Natural killer cell treated with Interleukin-12 subunit alpha and Interleukin-12 subunit beta and Interleukin-15 and Interleukin-18, amount 100 ng/mL, for 72 hours (primary cell): ENCODE measurements around the gene C2CD4C. TPM values are rescaled to one million over a fixed set of nuclear protein-coding genes. Genes with fewer than 3 reads are reported as not detected.
"Not testable (repeated sequence)": the region's sequence is repeated elsewhere in the genome, so short reads cannot be mapped to it uniquely, and the experiment has no call there.

Experiments used
- ATAC-seq, 2 donors: fragments of 150-1000 bp; cut with Tn5 transposase in 1 of 2; sonication (Bioruptor Pico), chemical (Tn5 transposase) in 1 of 2; 2 replicates each; pipeline ENCODE4 v1.10.0; 2021
- DNase-seq: peaks from one replicate; pipeline ENCODE4 v3.0.0; 2022; ENCODE audit warnings: low spot score
- H3K27ac Mint-ChIP-seq, 2 donors: 1 replicate in 1 of 2; 2 replicates in 1 of 2; pipeline ENCODE4 v1.8.0; 2022; ENCODE audit warnings: mixed read lengths in 2 of 2, mild to moderate bottlenecking in 1 of 2, moderate library complexity in 1 of 2
- H3K27me3 Mint-ChIP-seq, 2 donors: 1 replicate in 1 of 2; 2 replicates in 1 of 2; pipeline ENCODE4 v1.8.0; 2022; ENCODE audit warnings: mixed read lengths in 2 of 2
- H3K36me3 Mint-ChIP-seq: one replicate; pipeline ENCODE4 v1.8.0; 2022; ENCODE audit warnings: mixed read lengths
- H3K4me1 Mint-ChIP-seq, 2 donors: 1 replicate in 1 of 2; 2 replicates in 1 of 2; pipeline ENCODE4 v1.8.0; 2022; ENCODE audit warnings: low read depth in 2 of 2, mixed read lengths in 2 of 2, mild to moderate bottlenecking in 1 of 2
- H3K4me3 Mint-ChIP-seq: one replicate; pipeline ENCODE4 v1.8.0; 2022; ENCODE audit warnings: mixed read lengths
- H3K9me3 Mint-ChIP-seq: 2 replicates; pipeline ENCODE4 v1.8.0; 2022; ENCODE audit warnings: mixed read lengths
- total RNA-seq, 2 donors: library from RNA; stranded (reverse); gene quantifications; one replicate each; pipeline ENCODE4 v1.2.3, GENCODE V29; 2022

The C2CD4C gene
- total RNA-seq, 2 donors from 2014 or later, result not detected

- peaks cover 12% of the 10 kb centered on the region for H3K9me3 Mint-ChIP-seq
- DNase-seq (no peak), ATAC-seq (no peak)
- H3K36me3 Mint-ChIP-seq, result peaks cover 10% of the 10 kb centered on the region
- H3K27me3 Mint-ChIP-seq, result peaks cover 2 to 3% of the 10 kb centered on the region in 2 donors
- H3K27ac Mint-ChIP-seq, result peak overlapping the region; percentile 1 to 67
- H3K4me3 Mint-ChIP-seq, result no peak overlapping the region
- H3K4me1 Mint-ChIP-seq, result peaks cover 12 to 19% of the 10 kb centered on the region in 2 donors
These were observed 16.5 kb downstream of the C2CD4C start for GRCh38 chr19:392375-392970.

GRCh38 chr19:391726-392374, 17.1 kb downstream of the C2CD4C start:
- H3K27ac Mint-ChIP-seq, result peak overlapping the region in 1 of 2 donors; percentile 21
- DNase-seq (no peak), ATAC-seq (no peak)

GRCh38 chr19:391207-391557, 17.8 kb downstream of the C2CD4C start:
- Mint-ChIP-seq H3K27me3 (peaks cover 6 to 10% of the 10 kb centered on the region in 2 donors), H3K4me3 (no peak overlapping the region), H3K27ac (no peak overlapping the region), H3K36me3 (peaks cover 10% of the 10 kb centered on the region), H3K4me1 (peaks cover 12 to 19% of the 10 kb centered on the region in 2 donors), H3K9me3 (peaks cover 12% of the 10 kb centered on the region)
- DNase-seq, result no peak
- ATAC-seq, result no peak

More at GRCh38 chr19:391726-392374, 17.1 kb downstream of the C2CD4C start:
- peaks cover 12% of the 10 kb centered on the region for H3K9me3 Mint-ChIP-seq
- peaks cover 4 to 7% of the 10 kb centered on the region in 2 donors for H3K27me3 Mint-ChIP-seq
- H3K4me1 Mint-ChIP-seq, result peaks cover 12 to 19% of the 10 kb centered on the region in 2 donors
- H3K36me3 Mint-ChIP-seq, result peaks cover 10% of the 10 kb centered on the region
- H3K4me3 Mint-ChIP-seq, result no peak overlapping the region

- peak in 1 of 2 donors; percentile 9 for ATAC-seq
- H3K9me3 Mint-ChIP-seq, result peaks cover 9% of the 10 kb centered on the region
- no peak overlapping the region for H3K27ac Mint-ChIP-seq
These were observed 18.4 kb downstream of the C2CD4C start for GRCh38 chr19:390386-391206.

GRCh38 chr19:389935-390289, 19.0 kb downstream of the C2CD4C start:
- Mint-ChIP-seq H3K36me3 (peaks cover 6% of the 10 kb centered on the region), H3K4me1 (peaks cover 7 to 13% of the 10 kb centered on the region in 2 donors), H3K27me3 (peaks cover 11 to 17% of the 10 kb centered on the region in 2 donors), H3K9me3 (peaks cover 5% of the 10 kb centered on the region), H3K4me3 (no peak overlapping the region), H3K27ac (no peak overlapping the region)
- no peak for DNase-seq
- no peak for ATAC-seq

More at GRCh38 chr19:390386-391206, 18.4 kb downstream of the C2CD4C start:
- H3K36me3 Mint-ChIP-seq, result peaks cover 8% of the 10 kb centered on the region
- no peak for DNase-seq
- H3K27me3 Mint-ChIP-seq, result peaks cover 10 to 16% of the 10 kb centered on the region in 2 donors
- peaks cover 9 to 16% of the 10 kb centered on the region in 2 donors for H3K4me1 Mint-ChIP-seq
- H3K4me3 Mint-ChIP-seq, result no peak overlapping the region

- Mint-ChIP-seq H3K4me1 (peaks cover 7 to 12% of the 10 kb centered on the region in 2 donors), H3K4me3 (no peak overlapping the region), H3K27me3 (peaks cover 13 to 20% of the 10 kb centered on the region in 2 donors), H3K9me3 (peaks cover 5% of the 10 kb centered on the region), H3K27ac (no peak overlapping the region), H3K36me3 (peaks cover 6% of the 10 kb centered on the region)
- ATAC-seq, result no peak
- DNase-seq, result no peak
These were observed 19.6 kb downstream of the C2CD4C start for GRCh38 chr19:389255-389934.

GRCh38 chr19:388691-389090, 20.3 kb downstream of the C2CD4C start:
- H3K4me3 Mint-ChIP-seq, result no peak overlapping the region
- H3K36me3 Mint-ChIP-seq, result peaks cover 6% of the 10 kb centered on the region
- H3K4me1 Mint-ChIP-seq, result peaks cover 7 to 8% of the 10 kb centered on the region in 2 donors
- DNase-seq (no peak), ATAC-seq (no peak)
- no peak overlapping the region for H3K27ac Mint-ChIP-seq
- H3K27me3 Mint-ChIP-seq, result peaks cover 19 to 25% of the 10 kb centered on the region in 2 donors
- H3K9me3 Mint-ChIP-seq, result peaks cover 5% of the 10 kb centered on the region

- no peak overlapping the region for H3K27ac Mint-ChIP-seq
- DNase-seq (no peak), ATAC-seq (no peak)
- peaks cover 2 to 3% of the 10 kb centered on the region in 2 donors for H3K4me1 Mint-ChIP-seq
- no peaks in the 10 kb centered on the region for H3K9me3 Mint-ChIP-seq
- no peak overlapping the region for H3K4me3 Mint-ChIP-seq
- peaks cover 24 to 34% of the 10 kb centered on the region in 2 donors for H3K27me3 Mint-ChIP-seq
- H3K36me3 Mint-ChIP-seq, result no peaks in the 10 kb centered on the region
These were observed 21.2 kb downstream of the C2CD4C start for GRCh38 chr19:387777-388176.

GRCh38 chr19:386632-387301, 22.2 kb downstream of the C2CD4C start:
- not testable (repeated sequence) for H3K27ac Mint-ChIP-seq, DNase-seq, H3K4me1 Mint-ChIP-seq, H3K36me3 Mint-ChIP-seq, H3K9me3 Mint-ChIP-seq, H3K4me3 Mint-ChIP-seq, ATAC-seq
- peaks cover 31 to 44% of the 10 kb centered on the region in 2 donors for H3K27me3 Mint-ChIP-seq

GRCh38 chr19:386189-386588, 22.8 kb downstream of the C2CD4C start:
- H3K27ac Mint-ChIP-seq, DNase-seq, ATAC-seq, H3K4me3 Mint-ChIP-seq, H3K4me1 Mint-ChIP-seq, H3K36me3 Mint-ChIP-seq, H3K9me3 Mint-ChIP-seq: not testable (repeated sequence)
- peaks cover 31 to 46% of the 10 kb centered on the region in 2 donors for H3K27me3 Mint-ChIP-seq

- Mint-ChIP-seq H3K27me3 (peaks cover 31 to 53% of the 10 kb centered on the region in 2 donors), H3K4me3 (no peak overlapping the region), H3K9me3 (no peaks in the 10 kb centered on the region), H3K4me1 (peaks cover 3 to 5% of the 10 kb centered on the region in 2 donors), H3K27ac (no peak overlapping the region), H3K36me3 (no peaks in the 10 kb centered on the region)
- DNase-seq (no peak), ATAC-seq (no peak)
These were observed 24.2 kb downstream of the C2CD4C start for GRCh38 chr19:384799-385169.

GRCh38 chr19:383922-384798, 24.8 kb downstream of the C2CD4C start:
- DNase-seq (no peak), ATAC-seq (no peak)
- no peak overlapping the region for H3K4me3 Mint-ChIP-seq
- no peak overlapping the region for H3K27ac Mint-ChIP-seq
- peaks cover 3 to 5% of the 10 kb centered on the region in 2 donors for H3K4me1 Mint-ChIP-seq
- no peaks in the 10 kb centered on the region for H3K9me3 Mint-ChIP-seq
- peaks cover 31 to 53% of the 10 kb centered on the region in 2 donors for H3K27me3 Mint-ChIP-seq
- H3K36me3 Mint-ChIP-seq, result no peaks in the 10 kb centered on the region
